NCI-H748 (cell line): ENCODE data around the gene POU3F1.

Experiments
- DNase-seq: peaks from one replicate; lab custom pipeline; 2025; ENCODE audit not compliant: unreplicated experiment; lab: John Stamatoyannopoulos, UW

The POU3F1 gene

GRCh38 chr1:38029081-38029681 lies 17.4 kb downstream of the POU3F1 start:
- peak; percentile 73 for DNase-seq

DNA sequence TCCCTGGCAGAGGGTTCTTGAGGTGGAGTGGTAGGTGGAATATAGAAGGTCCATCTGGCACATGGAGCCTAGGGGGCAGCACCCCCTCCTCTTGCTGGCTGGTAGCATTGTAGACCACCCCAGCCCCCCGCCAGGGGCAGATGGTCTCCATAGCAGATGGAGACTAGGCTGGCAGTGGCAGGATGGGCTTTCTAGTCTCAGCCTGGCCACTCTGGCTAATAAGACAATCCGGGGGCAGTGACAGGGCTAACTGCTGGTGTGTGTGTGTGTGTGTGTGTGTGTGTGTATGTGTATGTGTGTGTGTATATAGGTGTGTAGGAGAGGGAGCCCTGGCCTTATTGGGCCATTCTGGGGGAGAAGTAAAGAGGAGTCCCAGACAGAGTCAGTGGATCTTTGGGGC lies 17.9 kb downstream of the POU3F1 start:
- no peak for DNase-seq

DNA sequence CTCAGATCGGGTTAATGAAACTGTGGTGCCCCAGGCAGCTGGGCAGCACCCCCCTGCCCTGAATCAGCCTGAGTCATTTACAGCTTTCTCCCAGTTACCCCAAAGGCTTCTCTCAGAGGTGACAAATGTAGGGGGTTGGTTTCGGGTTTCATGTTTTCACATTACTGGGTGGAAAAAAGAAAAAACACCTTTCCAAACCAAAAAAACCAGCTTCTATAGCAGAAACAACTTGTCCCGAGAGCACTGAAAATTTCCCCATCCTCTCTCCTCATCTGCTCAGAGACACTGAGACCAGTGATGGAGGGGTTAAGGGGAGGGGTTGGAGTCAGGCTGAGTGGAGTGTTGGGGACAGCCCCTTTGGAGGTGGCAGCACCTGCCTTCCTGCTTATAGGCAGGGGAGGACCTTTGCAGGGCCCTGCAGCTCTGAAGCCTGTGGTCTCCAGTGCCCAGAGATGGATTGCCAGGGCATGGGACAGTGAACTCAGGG lies 18.4 kb downstream of the POU3F1 start:
- no peak for DNase-seq

DNA sequence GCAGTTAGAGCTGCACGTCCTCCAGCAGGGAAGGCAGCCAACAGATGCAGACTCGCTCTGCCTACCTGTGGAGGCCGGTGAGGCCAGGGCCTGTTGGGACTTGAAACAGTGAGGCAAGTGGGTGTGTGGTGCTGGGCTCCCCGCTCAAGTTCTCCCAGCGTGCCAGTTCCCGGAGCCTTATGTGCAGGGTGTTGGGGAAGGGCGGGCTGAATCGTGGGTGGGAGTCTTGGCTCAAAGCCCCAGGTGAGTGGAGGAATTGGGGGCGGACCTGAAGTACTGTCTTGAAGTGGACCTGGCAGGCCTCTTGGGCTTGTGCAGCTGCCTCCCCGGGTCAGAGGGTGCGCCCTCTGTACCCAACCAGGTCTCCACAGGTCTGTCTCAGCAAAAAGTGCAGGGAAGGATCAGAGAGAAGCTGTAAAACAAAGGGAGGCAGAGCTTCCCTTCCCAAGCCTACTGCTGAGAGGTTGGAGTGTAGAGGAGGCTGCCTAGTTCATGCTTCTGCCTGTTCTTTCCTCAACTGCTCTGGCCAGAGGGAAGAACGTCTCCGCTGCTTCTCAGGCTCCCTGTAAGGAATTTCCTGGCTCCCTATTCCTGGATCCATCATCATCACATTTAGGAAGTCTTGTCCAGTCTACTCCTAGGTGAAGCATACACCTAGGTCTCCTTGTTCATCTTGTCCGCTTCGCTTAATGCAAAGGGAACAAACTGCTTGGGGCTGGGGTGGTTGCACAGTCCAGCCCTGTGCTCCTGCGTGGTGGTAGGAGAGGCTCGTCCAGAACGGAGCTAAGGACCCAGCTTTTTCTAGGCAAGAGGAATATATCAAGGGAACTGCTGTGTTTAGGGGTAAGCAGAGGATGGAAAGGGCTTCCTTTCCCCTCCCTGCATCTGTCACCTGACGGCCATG lies 19.1 kb downstream of the POU3F1 start:
- DNase-seq, result no peak

DNA sequence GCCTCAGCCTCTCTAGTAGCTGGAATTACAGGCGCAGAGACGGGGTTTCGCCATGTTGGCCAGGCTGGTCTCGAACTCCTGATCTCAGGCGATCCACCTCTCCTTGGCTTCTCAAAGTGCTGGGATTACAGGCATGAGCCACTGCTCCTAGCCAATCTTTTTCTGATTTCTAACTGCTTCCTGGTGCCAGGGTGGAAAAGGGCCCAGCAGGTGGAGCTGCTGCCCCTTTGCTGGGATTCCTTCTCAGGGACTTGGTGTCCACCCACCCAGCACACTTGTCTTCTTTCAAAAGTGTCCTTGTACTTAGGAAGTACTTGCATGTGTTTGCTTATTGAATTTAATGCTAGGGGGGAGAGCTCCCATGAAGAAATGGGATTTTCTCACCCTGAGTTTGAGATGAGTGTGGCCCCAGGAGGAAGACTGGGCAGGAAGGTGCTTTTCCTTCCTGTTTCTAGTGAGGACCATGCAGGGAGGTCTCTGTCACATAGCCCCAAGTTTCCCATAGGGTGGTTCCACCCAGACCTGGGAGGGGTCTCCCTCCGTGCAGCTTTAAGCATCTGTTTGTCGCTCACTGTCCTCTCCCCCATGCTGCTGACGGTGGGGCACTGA lies 19.9 kb downstream of the POU3F1 start:
- peak; percentile 43 for DNase-seq

GRCh38 chr1:38025664-38026063 lies 20.9 kb downstream of the POU3F1 start:
- DNase-seq, result no peak

GRCh38 chr1:38025233-38025632 lies 21.4 kb downstream of the POU3F1 start:
- DNase-seq, result no peak

DNA sequence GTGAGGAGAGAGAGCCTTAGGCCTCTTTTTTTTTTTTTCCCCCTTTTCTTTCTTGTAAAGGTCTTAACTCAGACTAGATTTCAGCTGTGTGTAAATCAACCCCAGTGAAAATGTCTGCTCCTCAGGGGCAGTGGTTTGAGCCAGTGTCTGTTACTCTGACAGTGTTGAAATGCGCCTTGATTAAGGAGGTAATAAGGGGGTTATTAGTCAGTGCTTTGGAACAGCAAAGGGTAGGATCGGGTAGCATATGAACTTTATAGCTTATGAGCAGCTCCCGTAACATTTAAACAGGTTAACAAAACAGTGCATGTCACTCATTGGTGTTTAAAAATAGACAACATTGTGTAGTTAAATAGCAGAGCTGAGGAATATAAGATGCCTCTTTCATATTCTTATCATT lies 23.8 kb downstream of the POU3F1 start:
- DNase-seq, result no peak

DNA sequence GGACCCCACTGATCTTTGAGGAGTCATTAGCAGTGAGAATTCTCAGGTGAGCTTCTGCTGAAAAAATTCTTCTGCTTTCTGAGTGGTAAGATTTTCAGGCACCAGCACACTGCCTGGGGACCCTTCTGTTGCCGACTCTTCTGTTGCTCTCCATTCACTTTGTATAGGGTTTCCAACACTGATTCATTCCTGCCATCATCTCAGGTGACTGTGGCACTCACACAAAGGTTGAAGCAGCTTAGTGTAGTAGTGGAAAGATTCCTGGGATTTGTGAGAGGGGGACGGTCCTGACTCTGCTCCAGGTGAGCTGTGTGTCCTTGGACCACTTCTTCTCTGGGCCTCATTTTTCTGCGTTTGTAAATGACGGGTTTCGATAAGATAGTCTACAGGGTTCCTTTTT lies 24.6 kb downstream of the POU3F1 start:
- no peak for DNase-seq

DNA sequence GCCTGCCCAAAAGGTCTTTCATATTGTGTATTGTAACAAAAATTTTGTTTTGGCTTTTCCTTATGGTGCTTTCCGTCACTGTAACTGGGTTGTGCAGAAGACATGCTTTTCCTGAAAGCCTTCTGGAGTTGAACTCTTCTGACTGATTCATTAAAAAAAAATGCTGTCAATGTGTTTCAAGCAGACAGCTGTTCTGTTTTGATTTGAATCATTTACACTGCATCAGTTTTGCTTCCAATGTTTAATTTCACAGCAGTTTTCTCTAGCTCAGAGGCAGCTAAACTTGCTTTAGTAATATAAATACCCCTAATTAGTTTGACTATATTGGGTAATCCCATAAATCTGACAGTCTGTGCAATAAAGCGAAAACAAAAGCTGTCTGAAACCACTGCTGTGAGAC lies 26.2 kb downstream of the POU3F1 start:
- no peak for DNase-seq

DNA sequence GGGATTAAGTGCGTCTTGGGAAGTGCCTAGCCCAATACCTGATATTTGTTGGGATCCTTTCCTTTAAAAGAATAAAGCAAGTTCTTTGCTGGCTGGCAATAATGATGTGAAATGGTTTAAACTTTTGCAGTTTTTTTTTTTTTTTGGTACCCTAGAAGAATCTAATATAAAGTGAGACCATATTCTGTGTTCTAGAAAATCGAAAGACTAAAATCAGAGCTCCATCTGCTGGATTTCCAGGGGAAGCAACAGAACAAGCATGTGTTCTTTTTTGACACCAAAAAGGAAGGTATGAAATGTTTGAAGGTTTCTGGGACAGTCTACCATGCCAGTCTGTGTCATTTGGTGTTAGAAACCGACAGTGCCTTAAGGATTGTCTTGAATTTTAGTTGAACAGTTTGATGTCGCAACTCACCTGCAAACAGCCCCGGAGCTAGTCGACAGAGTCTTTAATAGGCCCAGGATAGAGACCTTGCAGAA lies 27.7 kb downstream of the POU3F1 start:
- no peak for DNase-seq

GRCh38 chr1:38015978-38016725 lies 30.4 kb downstream of the POU3F1 start:
- DNase-seq, result no peak

DNA sequence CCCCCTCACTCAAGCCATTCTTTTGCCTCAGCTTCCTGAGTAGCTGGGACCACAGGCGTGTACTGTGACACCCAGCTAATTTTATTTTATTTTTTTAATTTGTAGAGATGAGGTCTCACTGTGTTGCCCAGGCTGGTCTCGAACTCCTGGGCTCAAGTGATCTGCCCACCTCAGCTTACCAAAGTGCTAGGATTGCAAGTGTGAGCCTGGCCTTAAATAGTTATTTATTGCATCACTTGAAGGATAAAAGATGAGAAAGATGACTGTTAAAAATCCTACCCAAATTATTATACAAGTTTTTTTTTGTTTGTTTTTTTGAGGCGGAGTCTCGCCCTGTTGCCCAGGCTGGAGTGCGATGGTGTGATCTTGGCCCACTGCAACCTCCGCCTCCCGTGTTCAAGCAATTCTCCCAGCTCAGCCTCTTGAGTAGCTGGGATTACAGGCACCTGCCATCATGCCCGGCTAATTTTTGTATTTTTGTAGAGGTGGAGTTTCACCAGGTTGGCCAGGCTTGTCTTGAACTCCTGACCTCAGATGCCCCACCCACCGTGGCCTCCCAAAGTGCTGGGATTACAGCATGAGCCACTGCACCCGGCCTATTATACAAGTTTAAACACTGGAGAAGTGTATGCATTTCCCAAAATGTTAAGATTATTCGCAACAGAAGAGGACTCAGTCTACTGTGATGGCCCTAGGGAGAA lies 31.7 kb downstream of the POU3F1 start:
- no peak for DNase-seq

DNA sequence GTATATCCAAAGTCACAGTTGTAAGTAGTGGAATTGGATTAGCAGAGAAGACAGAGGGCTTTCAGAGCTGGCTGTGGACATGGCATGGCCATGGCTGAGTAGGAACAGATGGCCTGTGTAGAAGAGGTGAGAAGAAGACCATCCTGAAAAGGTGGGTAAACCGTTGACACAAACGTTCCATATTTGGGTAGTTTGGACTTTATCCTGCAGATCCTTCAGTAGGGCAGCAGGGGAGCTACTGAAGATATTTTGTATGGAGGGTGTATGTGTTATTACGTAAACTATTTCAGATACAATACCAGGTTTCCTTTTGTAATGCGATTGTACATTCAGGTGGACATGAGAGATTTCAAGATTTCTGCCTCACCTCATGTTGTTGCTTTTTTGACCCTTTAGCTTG lies 32.4 kb downstream of the POU3F1 start:
- no peak for DNase-seq

GRCh38 chr1:38013227-38013622 lies 33.4 kb downstream of the POU3F1 start:
- DNase-seq, result no peak

DNA sequence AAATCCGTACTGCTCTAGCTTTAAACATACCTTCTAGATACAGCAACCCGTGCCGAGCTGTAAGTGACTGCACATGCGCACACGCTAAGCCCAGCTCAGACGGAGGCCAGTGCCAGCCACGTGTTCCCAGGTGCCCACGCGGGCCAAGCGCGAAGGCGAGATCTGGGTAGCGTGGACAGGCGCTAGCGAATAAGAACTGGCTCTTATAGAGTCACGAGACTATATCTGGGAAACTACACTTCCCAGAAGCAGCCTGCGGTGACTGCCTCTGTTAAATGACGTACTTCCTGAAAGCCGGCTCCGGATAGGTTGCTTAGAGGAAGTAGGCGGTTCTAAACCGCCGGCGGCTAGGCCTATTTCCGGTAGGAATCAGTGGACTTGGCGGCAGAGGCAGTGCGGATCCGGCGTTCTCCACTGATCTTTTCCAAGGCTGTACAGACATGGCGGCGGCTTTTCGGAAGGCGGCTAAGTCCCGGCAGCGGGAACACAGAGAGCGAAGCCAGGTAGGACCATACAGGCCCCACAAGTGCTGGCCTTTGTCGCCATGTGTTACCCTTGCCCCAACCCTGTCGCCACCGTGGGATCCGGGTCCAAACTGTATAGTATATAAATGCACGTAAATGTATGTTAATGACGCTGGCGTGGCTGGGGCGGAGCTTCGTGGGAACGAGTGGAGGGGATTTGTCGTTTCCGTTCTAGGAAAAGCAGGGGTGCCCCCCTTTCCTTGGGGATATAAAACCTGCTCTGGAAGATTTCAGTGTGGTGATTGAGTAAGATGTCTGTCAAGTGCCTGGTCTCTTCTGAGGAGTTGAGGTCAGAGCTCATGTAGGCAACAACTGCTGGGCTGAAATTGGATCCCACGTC lies 34.0 kb downstream of the POU3F1 start, which contains the start of gene UTP11:
Gene UTP11, plus strand, starts transcription at position 372 of the 864 bp plus-strand sequence. Its CDS starts 69 bp downstream, at position 441.
- peak; percentile 97 for DNase-seq

DNA sequence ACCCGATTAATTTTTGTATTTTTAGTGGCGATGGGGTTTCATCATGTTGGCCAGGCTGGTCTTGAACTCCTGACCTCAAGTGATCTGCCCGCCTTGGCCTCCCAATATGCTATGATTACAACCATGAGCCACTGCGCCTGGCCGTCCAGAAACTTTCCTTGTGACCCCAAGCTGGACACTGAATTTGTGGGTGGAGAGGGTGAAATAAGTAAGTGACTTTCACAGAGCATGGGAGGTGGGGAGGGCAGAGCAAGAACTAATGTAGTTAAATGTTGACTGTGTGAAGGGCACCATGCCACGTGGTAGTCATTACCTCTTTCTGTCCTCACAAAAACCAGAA lies 36.8 kb downstream of the POU3F1 start:
- DNase-seq, result no peak

DNA sequence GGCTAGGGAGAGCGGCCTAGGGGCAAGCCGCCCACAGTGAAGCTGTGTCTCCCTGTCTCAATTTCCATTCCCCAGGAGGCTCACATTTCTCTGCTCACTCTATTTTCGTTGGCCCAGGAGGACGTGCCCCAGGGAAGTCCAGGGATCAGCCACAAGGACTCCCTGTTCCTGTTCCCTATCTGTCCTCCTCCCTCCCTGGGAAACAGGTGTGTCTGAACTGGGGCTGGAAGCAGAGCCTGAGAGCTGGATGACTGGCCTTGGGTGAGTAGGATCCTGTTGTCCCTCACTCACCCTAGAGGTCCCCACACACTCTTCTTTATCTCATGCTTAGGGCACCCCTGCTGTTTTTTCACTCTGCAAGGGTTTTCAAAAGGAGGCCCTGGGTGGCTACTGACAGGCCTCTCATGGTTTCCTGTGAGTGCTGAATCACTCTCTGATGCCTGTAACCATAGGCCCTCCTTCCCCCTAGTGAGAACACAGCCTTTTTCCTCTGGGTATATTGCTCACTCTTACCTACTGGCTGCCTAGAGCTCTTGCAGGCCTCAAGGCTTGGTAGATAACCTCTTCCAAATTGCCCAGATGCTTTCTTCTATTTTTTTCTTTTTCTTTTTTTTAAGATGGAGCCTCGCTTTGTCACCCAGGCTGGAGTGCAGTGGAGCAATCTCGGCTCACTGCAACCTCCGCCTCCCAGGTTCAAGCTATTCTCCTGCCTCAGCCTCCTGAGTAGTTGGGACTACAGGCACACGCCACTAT lies 37.3 kb downstream of the POU3F1 start:
- no peak for DNase-seq
